Lung (tissue), 12 donors: ENCODE data around the gene SLC5A2. TPM values are rescaled to one million over a fixed set of nuclear protein-coding genes. Genes with fewer than 3 reads are reported as not detected.

Experiments used
- ATAC-seq: fragments of 200-7000 bp; cut with Tn5 transposase; one replicate; pipeline ENCODE4 v1.9.1; 2020; ENCODE audit warnings: moderate number of reproducible peaks; ENCODE audit not compliant: insufficient read depth, low FRiP score
- DNase-seq, 3 donors: peaks; one replicate each; pipeline ENCODE4 v3.0.0-alpha.2; 2013 to 2017
- H3K27ac ChIP-seq, 2 donors: one replicate each; pipeline ENCODE4 v1.5.1; 2013; ENCODE audit warnings: mild to moderate bottlenecking in 2 of 2, moderate library complexity in 2 of 2, control low read depth in 1 of 2, inconsistent platforms in 1 of 2, low read depth in 1 of 2, low read length in 1 of 2
- H3K27me3 ChIP-seq, 3 donors: one replicate each; pipeline ENCODE4 v1.5.1; 2013; ENCODE audit warnings: low read length in 2 of 3; ENCODE audit not compliant: control insufficient read depth in 3 of 3, insufficient read depth in 3 of 3
- H3K36me3 ChIP-seq, 4 donors: one replicate each; pipeline ENCODE4 v1.5.1; 2013; ENCODE audit warnings: low read length in 4 of 4, mild to moderate bottlenecking in 1 of 4, moderate library complexity in 1 of 4; ENCODE audit not compliant: control insufficient read depth in 4 of 4, insufficient read depth in 4 of 4
- H3K4me1 ChIP-seq, 5 donors: one replicate each; pipeline ENCODE4 v1.5.1; 2013; ENCODE audit warnings: low read length in 5 of 5, mild to moderate bottlenecking in 2 of 5, moderate library complexity in 1 of 5; ENCODE audit not compliant: control insufficient read depth in 5 of 5, insufficient read depth in 5 of 5
- H3K4me3 ChIP-seq: one replicate; pipeline ENCODE4 v1.5.1; 2013; ENCODE audit warnings: mild to moderate bottlenecking, control low read depth, moderate library complexity
- H3K9ac ChIP-seq, 2 donors: one replicate each; pipeline ENCODE4 v1.5.1; 2013; ENCODE audit warnings: low read length in 2 of 2, control low read depth in 1 of 2; ENCODE audit not compliant: insufficient read depth in 1 of 2
- H3K9me3 ChIP-seq, 4 donors: one replicate each; pipeline ENCODE4 v1.5.1; 2013; ENCODE audit warnings: low read length in 3 of 4, mild to moderate bottlenecking in 1 of 4, moderate library complexity in 1 of 4; ENCODE audit not compliant: control insufficient read depth in 4 of 4, insufficient read depth in 3 of 4
- WGBS, 2 donors: extraction: QIAGEN DNeasy Blood & Tissue Kit; methylation state at CpG; one replicate each; pipeline ENCODE4 v1.1.7; 2013; 5-methylcytosine and 5-hydroxymethylcytosine counted together
- polyA plus RNA-seq, 2 donors: library from polyadenylated mRNA; stranded (reverse); fragments of 200-250 nt; gene quantifications; one replicate each; pipeline ENCODE4 v1.2.1, GENCODE V29; 2013
- total RNA-seq, 2 donors: library from RNA; depleted of rRNA in 1 of 2; stranded (reverse); fragments of >200 nt in 1 of 2; gene quantifications; one replicate each; pipeline ENCODE4 v1.2.1, GENCODE V29; 2014 to 2021
- TF ChIP-seq, protein P1 (sequence below): IDR thresholded peaks from 2 replicates; pipeline ENCODE4 v1.5.1; 2012; ENCODE audit warnings: mild to moderate bottlenecking; ENCODE audit errors: control extremely low read depth, extremely low read depth
- donor health status: control.
- donor health status: control.
- donor health status: Bipolar disorder and iron deficiency.
- donor health status: healthy.
- donor health status: DM: yes; HTN: yes; CAD: no.

The SLC5A2 gene
- total and polyA plus RNA-seq, 4 donors = 0.85 to 3.1 (median 2.3) TPM

DNA sequence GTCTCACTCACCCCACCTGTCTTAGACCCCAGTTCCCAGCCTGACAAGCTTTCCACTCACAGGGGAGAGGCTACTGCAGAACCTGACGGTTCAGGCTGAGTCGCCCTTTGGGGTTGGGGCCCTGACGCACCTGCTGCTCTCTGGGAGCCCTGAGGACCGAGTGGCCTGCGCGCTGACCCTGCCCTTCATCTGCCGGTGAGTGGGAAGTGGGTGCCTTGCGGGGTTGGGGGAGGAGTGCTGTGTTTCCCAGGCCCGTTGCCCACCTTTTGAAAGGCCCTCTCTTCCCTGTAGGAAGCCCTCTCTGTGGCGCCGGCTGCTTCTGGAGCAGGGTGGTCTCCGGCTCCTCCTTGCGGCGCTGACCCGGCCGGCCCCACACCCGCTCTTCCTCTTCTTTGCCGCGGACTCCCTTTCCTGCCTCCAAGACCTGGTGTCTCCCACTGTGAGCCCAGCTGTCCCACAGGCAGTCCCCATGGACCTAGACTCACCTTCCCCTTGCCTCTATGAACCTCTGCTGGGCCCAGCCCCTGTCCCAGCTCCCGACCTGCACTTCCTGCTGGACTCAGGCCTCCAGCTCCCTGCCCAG is 17.0 kb upstream of the SLC5A2 start:
- no peak for DNase-seq
- Histone ChIP-seq H3K9ac (no peak overlapping the region), H3K4me1 (peaks cover 0 to 2% (median 0%) of the 10 kb centered on the region in 5 donors), H3K27me3 (no peaks in the 10 kb centered on the region), H3K4me3 (no peak overlapping the region), H3K27ac (no peak overlapping the region), H3K9me3 (no peaks in the 10 kb centered on the region), H3K36me3 (peaks cover 3 to 39% (median 9%) of the 10 kb centered on the region in 4 donors)
- ATAC-seq = no peak
- 73 to 94% methylated on average over 20 of the region's 20 CpGs for WGBS, 2 donors
- TF ChIP-seq, protein P1, sequence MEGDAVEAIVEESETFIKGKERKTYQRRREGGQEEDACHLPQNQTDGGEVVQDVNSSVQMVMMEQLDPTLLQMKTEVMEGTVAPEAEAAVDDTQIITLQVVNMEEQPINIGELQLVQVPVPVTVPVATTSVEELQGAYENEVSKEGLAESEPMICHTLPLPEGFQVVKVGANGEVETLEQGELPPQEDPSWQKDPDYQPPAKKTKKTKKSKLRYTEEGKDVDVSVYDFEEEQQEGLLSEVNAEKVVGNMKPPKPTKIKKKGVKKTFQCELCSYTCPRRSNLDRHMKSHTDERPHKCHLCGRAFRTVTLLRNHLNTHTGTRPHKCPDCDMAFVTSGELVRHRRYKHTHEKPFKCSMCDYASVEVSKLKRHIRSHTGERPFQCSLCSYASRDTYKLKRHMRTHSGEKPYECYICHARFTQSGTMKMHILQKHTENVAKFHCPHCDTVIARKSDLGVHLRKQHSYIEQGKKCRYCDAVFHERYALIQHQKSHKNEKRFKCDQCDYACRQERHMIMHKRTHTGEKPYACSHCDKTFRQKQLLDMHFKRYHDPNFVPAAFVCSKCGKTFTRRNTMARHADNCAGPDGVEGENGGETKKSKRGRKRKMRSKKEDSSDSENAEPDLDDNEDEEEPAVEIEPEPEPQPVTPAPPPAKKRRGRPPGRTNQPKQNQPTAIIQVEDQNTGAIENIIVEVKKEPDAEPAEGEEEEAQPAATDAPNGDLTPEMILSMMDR = no peak

DNA sequence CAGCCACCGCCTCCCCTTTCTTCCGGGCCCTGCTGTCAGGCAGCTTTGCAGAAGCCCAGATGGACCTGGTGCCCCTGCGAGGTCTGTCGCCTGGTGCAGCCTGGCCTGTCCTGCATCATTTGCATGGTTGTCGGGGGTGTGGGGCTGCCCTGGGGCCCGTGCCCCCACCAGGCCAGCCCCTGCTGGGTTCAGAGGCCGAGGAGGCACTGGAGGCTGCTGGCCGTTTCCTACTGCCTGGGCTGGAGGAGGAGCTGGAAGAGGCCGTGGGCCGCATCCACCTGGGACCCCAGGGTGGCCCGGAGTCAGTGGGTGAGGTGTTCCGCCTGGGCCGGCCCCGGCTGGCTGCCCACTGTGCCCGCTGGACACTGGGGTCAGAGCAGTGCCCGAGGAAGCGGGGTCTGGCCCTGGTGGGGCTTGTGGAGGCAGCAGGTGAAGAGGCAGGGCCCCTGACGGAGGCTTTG is 16.5 kb upstream of the SLC5A2 start:
- Histone ChIP-seq H3K27me3 (no peaks in the 10 kb centered on the region), H3K27ac (no peak overlapping the region), H3K4me3 (no peak overlapping the region), H3K9ac (no peak overlapping the region), H3K4me1 (peaks cover 0 to 8% (median 5%) of the 10 kb centered on the region in 5 donors), H3K9me3 (no peaks in the 10 kb centered on the region), H3K36me3 (peaks cover 3 to 39% (median 9%) of the 10 kb centered on the region in 4 donors)
- DNase-seq (no peak), ATAC-seq (no peak)
- WGBS, 2 donors = 86 to 96% methylated on average over 18 of the region's 18 CpGs
- TF ChIP-seq, protein P1 = no peak

DNA sequence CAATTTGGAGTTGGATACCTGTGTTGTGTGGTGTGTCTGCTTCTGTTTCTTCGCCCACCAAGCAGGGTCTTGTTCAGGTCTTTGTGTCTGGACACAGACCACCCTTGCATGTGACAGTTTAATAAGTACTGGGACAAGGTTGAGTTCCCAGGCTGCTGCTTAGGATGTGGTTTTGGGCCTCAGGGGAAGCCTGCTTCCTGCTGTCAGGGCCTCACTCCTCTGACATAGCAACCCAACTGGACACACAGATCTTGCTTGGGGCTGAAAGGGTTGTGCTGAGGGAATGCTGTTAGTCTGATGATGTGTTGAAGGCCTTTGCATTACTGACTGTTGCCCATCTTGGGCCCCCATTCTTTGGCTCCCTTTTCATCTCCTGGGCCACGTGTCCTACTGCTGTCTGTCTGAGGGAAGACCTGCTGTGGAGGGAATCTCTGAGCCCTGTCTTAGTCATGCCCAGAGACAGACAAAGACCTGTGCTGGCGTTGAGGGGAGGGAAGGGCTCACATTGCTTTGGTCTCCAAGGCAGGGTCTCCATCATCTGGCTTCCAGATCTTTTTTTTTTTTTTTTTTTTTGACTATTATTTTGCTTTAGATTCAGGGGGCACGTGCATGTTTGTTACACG is 15.7 kb upstream of the SLC5A2 start:
- Histone ChIP-seq H3K4me3 (no peak overlapping the region), H3K9me3 (no peaks in the 10 kb centered on the region), H3K9ac (no peak overlapping the region), H3K4me1 (peaks cover 0 to 11% (median 5%) of the 10 kb centered on the region in 5 donors), H3K27ac (peak overlapping the region in 1 of 2 donors; percentile 27), H3K36me3 (peaks cover 3 to 36% (median 9%) of the 10 kb centered on the region in 4 donors), H3K27me3 (no peaks in the 10 kb centered on the region)
- WGBS, 2 donors = 64 to 85% methylated on average over 5 of the region's 5 CpGs
- TF ChIP-seq, protein P1 = no peak
- no peak for DNase-seq
- ATAC-seq = no peak
